Cortex of kidney (tissue), 1 donor: Measurements from ENCODE around the gene C1orf21.

Experiments
- DNase-seq: peaks from one replicate; lab custom pipeline; 2025; lab: John Stamatoyannopoulos, UW

C1orf21 gene

GRCh38 chr1:184517130-184517529 is 130.3 kb downstream of the C1orf21 start:
- no peak for DNase-seq

GRCh38 chr1:184518736-184519357 is 132.0 kb downstream of the C1orf21 start:
- DNase-seq = no peak

GRCh38 chr1:184520336-184520735 is 133.5 kb downstream of the C1orf21 start:
- no peak for DNase-seq

GRCh38 chr1:184524248-184524647 is 137.4 kb downstream of the C1orf21 start:
- DNase-seq = no peak

GRCh38 chr1:184527402-184527801 is 140.6 kb downstream of the C1orf21 start:
- no peak for DNase-seq

- no peak for DNase-seq
Measured at GRCh38 chr1:184530226-184530625, 143.4 kb downstream of the C1orf21 start.

- DNase-seq = no peak
Measured at GRCh38 chr1:184531296-184531695, 144.5 kb downstream of the C1orf21 start.

- DNase-seq = no peak
Measured at GRCh38 chr1:184532199-184532598, 145.4 kb downstream of the C1orf21 start.

- no peak for DNase-seq
Measured at GRCh38 chr1:184533049-184533448, 146.2 kb downstream of the C1orf21 start.

GRCh38 chr1:184533915-184534314 is 147.1 kb downstream of the C1orf21 start:
- no peak for DNase-seq

- DNase-seq = no peak
Measured at GRCh38 chr1:184534690-184535089, 147.9 kb downstream of the C1orf21 start.

- no peak for DNase-seq
Measured at GRCh38 chr1:184535191-184535970, 148.6 kb downstream of the C1orf21 start.

GRCh38 chr1:184536246-184536985 is 149.6 kb downstream of the C1orf21 start:
- no peak for DNase-seq

- no peak for DNase-seq
Measured at GRCh38 chr1:184539580-184539979, 152.8 kb downstream of the C1orf21 start.

- no peak for DNase-seq
Measured at GRCh38 chr1:184541537-184542152, 154.8 kb downstream of the C1orf21 start.

- DNase-seq = no peak
Measured at GRCh38 chr1:184542291-184542690, 155.5 kb downstream of the C1orf21 start.

- DNase-seq = no peak
Measured at GRCh38 chr1:184545601-184546000, 158.8 kb downstream of the C1orf21 start.

- no peak for DNase-seq
Measured at GRCh38 chr1:184552446-184552845, 165.6 kb downstream of the C1orf21 start.

- no peak for DNase-seq
Measured at GRCh38 chr1:184553845-184554244, 167.0 kb downstream of the C1orf21 start.

- DNase-seq = no peak
Measured at GRCh38 chr1:184555665-184556641, 169.1 kb downstream of the C1orf21 start.

GRCh38 chr1:184556665-184557064 is 169.8 kb downstream of the C1orf21 start:
- no peak for DNase-seq
